ENCODE results near the gene OTX1. TPM values are rescaled to one million over a fixed set of nuclear protein-coding genes. Genes with fewer than 3 reads are reported as not detected.

Gene OTX1
- total RNA-seq, 1 donor: not detected

- Histone ChIP-seq H4K20me1 (ENCODE audit: insufficient read depth, low read length) (no peaks in the 10 kb centered on the region), H3K4me1 (ENCODE audit: insufficient read depth, low read length) (peaks cover 5% of the 10 kb centered on the region), H3K79me2 (ENCODE audit: insufficient read depth, low read length) (no peaks in the 10 kb centered on the region), H3K4me2 (ENCODE audit: insufficient read depth, low read length) (no peak overlapping the region), H2AFZ (ENCODE audit: low read length) (no peak overlapping the region), H3K4me3 (ENCODE audit: insufficient read depth, low read length) (no peak overlapping the region), H3K9me3 (ENCODE audit: low read depth, low read length) (no peaks in the 10 kb centered on the region), H3K27me3 (ENCODE audit: insufficient read depth, low read length) (peaks cover 99% of the 10 kb centered on the region), H3K36me3 (ENCODE audit: insufficient read depth, low read length) (no peaks in the 10 kb centered on the region), H3K27ac (ENCODE audit: low read depth, low read length) (no peak overlapping the region)
- TF ChIP-seq CTCF (IDR thresholded peaks at IDR 0.05; ENCODE audit: extremely low read depth, low read depth, low read length): no peak
- peak; percentile 37 for DNase-seq (ENCODE audit: insufficient read length, low spot score, missing footprints)
Measured at GRCh38 chr2:63060472-63060991, 9.9 kb downstream of the OTX1 start.

GRCh38 chr2:63064197-63064596, 13.6 kb downstream of the OTX1 start:
- Histone ChIP-seq H3K4me1 (ENCODE audit: insufficient read depth, low read length) (no peaks in the 10 kb centered on the region), H3K9me3 (ENCODE audit: low read depth, low read length) (no peaks in the 10 kb centered on the region), H3K27ac (ENCODE audit: low read depth, low read length) (no peak overlapping the region), H3K27me3 (ENCODE audit: insufficient read depth, low read length) (peaks cover 95% of the 10 kb centered on the region), H2AFZ (ENCODE audit: low read length) (no peak overlapping the region), H3K79me2 (ENCODE audit: insufficient read depth, low read length) (no peaks in the 10 kb centered on the region), H3K4me3 (ENCODE audit: insufficient read depth, low read length) (no peak overlapping the region), H3K4me2 (ENCODE audit: insufficient read depth, low read length) (no peak overlapping the region), H4K20me1 (ENCODE audit: insufficient read depth, low read length) (no peaks in the 10 kb centered on the region), H3K36me3 (ENCODE audit: insufficient read depth, low read length) (no peaks in the 10 kb centered on the region)
- no peak for TF ChIP-seq CTCF (IDR thresholded peaks at IDR 0.05; ENCODE audit: extremely low read depth, low read depth, low read length)
- DNase-seq (ENCODE audit: insufficient read length, low spot score, missing footprints): no peak

- H3K27me3 ChIP-seq (ENCODE audit: insufficient read depth, low read length): peaks cover 95% of the 10 kb centered on the region
- no peaks in the 10 kb centered on the region for H3K4me1 ChIP-seq (ENCODE audit: insufficient read depth, low read length)
- H3K36me3 ChIP-seq (ENCODE audit: insufficient read depth, low read length): no peaks in the 10 kb centered on the region
- no peak overlapping the region for H3K4me2 ChIP-seq (ENCODE audit: insufficient read depth, low read length)
- no peak for TF ChIP-seq CTCF (IDR thresholded peaks at IDR 0.05; ENCODE audit: extremely low read depth, low read depth, low read length)
- no peak overlapping the region for H3K27ac ChIP-seq (ENCODE audit: low read depth, low read length)
- H4K20me1 ChIP-seq (ENCODE audit: insufficient read depth, low read length): no peaks in the 10 kb centered on the region
- H2AFZ ChIP-seq (ENCODE audit: low read length): no peak overlapping the region
- no peaks in the 10 kb centered on the region for H3K79me2 ChIP-seq (ENCODE audit: insufficient read depth, low read length)
- no peaks in the 10 kb centered on the region for H3K9me3 ChIP-seq (ENCODE audit: low read depth, low read length)
- DNase-seq (ENCODE audit: insufficient read length, low spot score, missing footprints): peak; percentile 57
- no peak overlapping the region for H3K4me3 ChIP-seq (ENCODE audit: insufficient read depth, low read length)
Measured at GRCh38 chr2:63064661-63065060, 14.0 kb downstream of the OTX1 start.

- H4K20me1 ChIP-seq (ENCODE audit: insufficient read depth, low read length): no peaks in the 10 kb centered on the region
- no peak for TF ChIP-seq CTCF (IDR thresholded peaks at IDR 0.05; ENCODE audit: extremely low read depth, low read depth, low read length)
- no peak overlapping the region for H3K4me3 ChIP-seq (ENCODE audit: insufficient read depth, low read length)
- no peak for DNase-seq (ENCODE audit: insufficient read length, low spot score, missing footprints)
- H2AFZ ChIP-seq (ENCODE audit: low read length): no peak overlapping the region
- no peak overlapping the region for H3K4me2 ChIP-seq (ENCODE audit: insufficient read depth, low read length)
- no peak overlapping the region for H3K27ac ChIP-seq (ENCODE audit: low read depth, low read length)
- H3K4me1 ChIP-seq (ENCODE audit: insufficient read depth, low read length): no peaks in the 10 kb centered on the region
- H3K79me2 ChIP-seq (ENCODE audit: insufficient read depth, low read length): no peaks in the 10 kb centered on the region
- H3K27me3 ChIP-seq (ENCODE audit: insufficient read depth, low read length): peaks cover 87% of the 10 kb centered on the region
- no peaks in the 10 kb centered on the region for H3K36me3 ChIP-seq (ENCODE audit: insufficient read depth, low read length)
- no peaks in the 10 kb centered on the region for H3K9me3 ChIP-seq (ENCODE audit: low read depth, low read length)
Measured at GRCh38 chr2:63066265-63066664, 15.6 kb downstream of the OTX1 start.

Data from osteoblast (primary cell).